Stimulated activated CD4-positive, alpha-beta T cell treated with anti-CD3 and anti-CD28 coated beads, Interleukin-1b, Interleukin-23, amount 100 ng/mL, for 48 hours (primary cell): ENCODE data around the gene NALCN.

ENCODE experiments used
- DNase-seq: peaks from one replicate; pipeline ENCODE4 v3.0.0-alpha.2; 2020

Gene NALCN

GRCh38 chr13:101111894-101112293 lies 304.4 kb downstream of the NALCN start:
- DNase-seq = no peak

- no peak for DNase-seq
These were observed 307.3 kb downstream of the NALCN start for GRCh38 chr13:101109005-101109404.

- no peak for DNase-seq
These were observed 317.4 kb downstream of the NALCN start for GRCh38 chr13:101098873-101099272.

DNA sequence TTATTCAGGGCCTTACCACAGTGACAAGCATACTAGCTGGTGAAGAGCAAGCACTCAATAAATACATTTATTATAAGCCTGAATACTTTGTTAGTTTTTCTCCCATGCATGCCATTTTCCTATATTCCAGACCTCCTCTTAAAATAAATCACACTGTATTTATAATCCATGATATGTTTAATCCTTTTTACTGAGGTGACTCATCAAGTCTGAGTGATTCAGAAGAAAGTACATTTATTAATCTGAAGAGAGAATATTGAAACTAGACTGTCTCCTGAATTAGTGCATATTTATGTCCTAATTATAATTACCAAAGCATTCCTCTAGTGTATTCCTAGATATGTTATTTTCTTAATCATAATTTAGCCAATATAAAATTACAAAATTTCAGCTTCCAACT lies 323.3 kb downstream of the NALCN start:
- DNase-seq = no peak

DNA sequence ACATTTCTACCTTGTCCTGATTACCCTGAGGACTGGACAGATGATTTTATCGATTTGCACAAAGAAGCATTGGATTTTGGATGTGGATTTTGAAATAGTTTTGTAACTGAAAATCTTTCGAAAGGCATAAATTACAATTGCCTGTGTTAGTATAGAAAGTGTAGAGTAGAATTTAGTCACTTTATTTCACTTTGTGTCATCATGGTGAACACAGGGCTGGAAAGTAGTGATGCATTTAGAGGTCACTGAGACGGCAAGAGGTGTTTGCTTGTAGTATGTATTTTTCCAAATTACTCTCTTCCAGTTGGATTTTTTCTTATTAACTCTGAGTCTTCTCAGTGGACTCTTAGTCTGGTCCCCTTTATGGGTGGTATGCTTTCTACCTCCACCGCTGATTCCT lies 326.0 kb downstream of the NALCN start:
- DNase-seq = no peak

DNA sequence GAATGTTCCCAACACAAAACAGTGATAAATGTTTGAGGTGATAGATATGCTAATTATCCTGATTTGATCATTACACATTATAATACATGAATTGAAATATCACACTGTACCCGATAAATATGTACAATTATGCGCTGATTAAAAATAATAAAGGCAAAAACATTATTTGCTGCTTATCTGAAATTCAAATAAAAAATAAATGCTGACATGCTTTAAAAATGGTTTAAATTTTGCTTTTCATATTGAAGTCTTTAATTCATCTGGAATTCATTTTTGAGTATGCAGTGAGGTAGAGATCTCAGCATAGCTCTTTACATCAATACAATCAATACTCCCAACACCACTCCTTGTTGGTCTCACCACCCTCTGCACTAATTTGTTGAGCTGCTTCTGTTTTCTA lies 330.8 kb downstream of the NALCN start:
- DNase-seq = no peak

GRCh38 chr13:101082441-101082840 lies 333.9 kb downstream of the NALCN start:
- DNase-seq = no peak

DNA sequence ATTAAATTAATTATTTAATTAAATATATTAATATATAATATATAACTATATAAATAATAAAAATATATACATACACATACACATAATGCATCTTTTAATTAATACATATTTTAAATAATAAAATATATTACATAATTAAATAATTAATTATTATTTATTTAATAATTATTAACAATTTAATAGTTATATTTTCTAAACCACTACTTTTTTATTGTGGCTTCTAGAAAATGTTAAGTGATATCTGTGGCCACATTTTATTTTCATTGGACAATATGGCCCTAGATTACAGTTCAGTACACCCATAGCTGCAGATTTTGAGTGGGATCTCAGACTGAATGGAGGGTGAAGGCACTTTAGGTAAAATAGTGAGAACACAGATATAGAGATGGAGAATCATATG lies 335.7 kb downstream of the NALCN start:
- DNase-seq = no peak

DNA sequence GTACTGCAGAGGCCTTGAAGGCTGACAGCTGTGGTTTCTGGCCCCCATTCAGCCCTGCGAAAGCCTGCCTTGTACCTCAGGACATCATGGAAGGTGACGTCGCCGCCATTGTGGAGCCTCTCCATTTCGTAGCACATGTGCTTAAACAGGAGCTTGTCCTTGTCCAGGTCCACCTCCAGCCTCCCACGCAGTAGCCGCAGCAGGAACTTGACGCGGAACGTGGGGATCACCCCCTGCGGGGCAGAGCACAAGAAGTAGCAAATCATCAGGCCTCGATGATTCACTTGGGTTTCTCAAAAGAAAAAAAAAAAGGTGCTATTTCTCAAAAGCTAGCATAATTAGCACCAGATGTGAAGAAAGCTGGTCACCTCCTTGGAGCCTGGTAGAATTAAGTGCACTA lies 351.0 kb downstream of the NALCN start:
- DNase-seq = no peak

GRCh38 chr13:101059793-101060192 lies 356.5 kb downstream of the NALCN start:
- DNase-seq = no peak

DNA sequence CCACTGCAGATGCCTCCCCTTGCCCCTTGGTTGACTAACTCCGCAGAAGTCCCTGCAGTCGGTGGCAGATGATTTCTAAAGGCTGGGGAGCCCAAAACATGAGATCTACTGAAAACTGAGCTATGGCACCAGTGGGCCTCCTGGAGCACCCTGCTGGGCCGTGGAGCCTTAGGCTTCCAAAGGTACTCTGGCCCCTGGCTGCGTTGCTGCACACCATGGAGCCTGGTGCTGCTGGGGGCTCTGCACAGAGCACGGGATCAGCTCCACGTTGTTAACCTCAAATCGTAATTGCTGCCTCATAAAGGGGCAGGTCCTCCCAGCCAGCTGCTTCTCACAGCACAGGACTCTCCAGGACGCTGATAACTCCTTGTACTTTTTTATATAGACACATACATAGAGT lies 357.5 kb downstream of the NALCN start:
- no peak for DNase-seq

DNA sequence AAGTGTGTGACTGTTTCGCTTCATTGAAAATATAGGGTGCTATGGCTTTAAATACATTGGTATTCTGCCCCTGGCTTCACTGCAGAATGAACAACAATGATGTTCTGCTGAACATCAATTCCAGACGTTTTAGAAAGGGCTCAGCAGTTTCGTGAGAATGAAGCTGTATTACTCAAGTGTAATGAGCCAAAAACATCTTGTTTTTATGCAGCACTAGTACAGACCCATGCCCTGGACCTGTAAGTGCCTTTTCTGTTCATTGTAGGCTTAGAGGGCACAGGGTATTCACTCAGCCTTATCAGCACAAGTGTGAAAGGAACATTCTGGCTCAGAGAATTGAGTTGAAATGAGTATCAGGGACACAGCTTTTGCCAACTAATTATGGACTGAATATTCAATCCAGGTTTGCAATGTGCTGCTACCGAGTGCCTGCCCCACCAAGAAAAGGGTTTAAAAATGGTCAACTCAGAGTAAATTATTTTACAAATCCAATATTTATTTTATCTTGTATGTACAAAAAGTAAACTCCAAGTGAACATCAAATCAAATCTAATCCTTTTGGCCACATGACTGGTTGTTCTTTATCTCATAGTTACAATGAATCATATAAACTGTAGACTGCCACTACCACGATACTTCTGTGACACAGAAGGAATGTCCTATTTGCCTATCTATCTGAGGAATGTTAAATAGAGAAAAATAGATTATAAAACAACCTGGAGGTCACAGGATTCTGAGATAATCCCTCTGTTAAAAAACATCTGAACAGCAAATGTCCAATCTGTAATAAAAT lies 362.8 kb downstream of the NALCN start:
- DNase-seq = no peak

GRCh38 chr13:101049166-101049850 lies 367.0 kb downstream of the NALCN start:
- DNase-seq = no peak

DNA sequence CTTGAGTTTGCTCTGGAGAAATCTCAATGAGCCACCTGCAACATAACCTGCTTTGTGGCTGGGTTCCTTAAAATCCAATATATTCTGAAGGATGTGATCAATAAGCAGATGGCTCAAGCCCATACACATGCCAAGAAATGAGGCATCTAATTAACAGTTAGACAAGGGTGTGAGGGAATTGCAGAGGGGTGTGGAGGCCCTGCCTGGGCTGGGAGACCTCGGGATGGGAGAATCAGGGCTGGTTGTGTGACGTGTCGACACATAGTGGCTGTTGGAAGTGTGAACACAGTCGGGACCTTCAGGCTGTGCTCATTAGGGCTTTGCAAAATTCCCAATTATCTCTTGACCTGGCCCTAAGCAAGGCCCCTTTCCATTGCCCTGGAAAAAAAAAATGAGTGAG lies 379.8 kb downstream of the NALCN start:
- no peak for DNase-seq

DNA sequence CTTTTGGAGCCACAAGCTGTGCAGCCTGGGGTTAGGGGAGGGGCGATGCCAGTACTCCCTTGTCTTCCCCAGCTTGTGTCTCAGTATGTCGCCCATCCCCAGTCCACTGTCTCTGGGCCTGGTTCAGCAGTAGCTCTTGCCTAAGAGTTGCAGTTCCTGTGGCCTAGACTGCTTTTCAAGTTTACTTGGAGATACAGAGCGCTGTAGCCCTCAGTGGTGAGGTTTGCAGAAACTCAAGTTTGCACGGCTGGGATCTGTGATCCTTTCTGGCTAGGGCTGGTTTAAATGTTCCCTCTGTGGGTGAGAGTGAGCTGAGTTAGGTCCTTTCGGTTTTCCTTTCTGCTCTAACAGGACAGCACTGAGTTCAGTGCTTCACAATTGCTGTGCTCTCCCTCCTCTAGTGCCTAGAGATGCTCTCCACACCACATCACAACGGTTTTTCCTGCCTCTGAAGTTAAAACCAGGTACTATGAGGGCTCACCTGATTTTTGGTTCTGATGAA lies 381.1 kb downstream of the NALCN start:
- no peak for DNase-seq

DNA sequence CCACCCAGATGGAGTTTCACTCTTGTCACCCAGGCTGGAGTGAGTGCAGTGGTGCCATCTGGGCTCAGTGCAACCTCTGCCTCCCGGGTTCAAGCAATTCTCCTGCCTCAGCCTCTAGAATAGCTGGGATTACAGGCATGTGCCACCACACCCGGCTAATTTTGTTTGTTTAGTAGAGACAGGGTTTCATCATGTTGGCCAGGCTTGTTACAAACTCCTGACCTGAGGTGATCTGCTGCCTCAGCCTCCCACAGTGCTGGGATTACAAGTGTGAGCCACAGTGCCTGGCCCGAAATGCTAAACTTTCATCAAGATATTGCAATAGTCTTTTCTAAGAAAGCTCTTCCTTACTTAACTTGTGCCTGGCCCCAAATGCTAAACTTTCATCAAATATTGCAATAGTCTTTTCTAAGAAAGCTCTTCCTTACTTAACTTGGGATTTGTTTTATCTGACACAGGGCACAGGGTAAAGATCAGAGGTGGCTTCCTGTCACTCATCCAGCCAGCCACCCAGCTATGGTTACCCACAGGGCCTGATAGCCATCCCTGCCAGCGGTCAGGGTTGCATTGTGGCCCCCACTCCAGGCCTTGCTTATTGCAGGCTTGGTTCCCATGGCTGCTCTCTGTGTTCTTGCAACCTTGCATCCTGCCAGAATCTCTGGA lies 389.4 kb downstream of the NALCN start:
- no peak for DNase-seq

DNA sequence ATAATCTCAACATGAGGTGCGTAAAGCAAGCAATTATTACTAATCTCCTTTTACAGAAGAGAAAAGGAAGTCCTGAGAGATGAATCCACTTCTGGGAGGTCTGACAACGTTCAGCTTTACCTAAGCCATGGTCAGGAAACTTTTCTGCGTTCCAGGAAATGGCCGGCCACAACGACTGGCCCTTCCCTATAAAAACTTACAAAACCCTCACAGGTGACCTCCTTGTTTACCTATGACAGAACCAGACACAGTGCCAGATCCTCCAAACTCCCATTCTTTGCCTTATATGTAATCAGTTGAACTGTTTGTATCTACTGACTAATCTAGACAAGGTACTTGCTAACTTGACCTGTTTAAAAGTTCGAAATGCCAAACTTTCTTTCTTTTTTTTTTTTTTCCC lies 390.0 kb downstream of the NALCN start:
- no peak for DNase-seq

DNA sequence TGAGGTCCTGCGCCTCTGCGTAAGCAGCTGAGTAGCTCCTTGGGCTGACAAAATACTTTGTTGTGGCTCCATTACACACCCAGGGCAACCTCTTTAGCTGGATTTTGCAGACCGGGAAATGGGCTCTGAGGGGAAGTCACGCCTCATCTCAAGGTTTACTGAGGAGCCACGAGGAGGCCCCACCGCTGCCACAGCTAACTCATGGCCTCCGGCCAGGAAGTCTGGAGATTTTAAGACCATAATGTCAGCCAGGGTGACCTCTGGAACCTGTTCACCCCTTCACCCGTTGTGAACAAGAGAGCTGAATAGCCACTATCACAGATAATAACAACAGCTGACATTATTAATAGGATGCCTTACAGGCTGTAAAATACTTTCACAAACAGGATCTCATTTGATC lies 390.4 kb downstream of the NALCN start:
- no peak for DNase-seq

DNA sequence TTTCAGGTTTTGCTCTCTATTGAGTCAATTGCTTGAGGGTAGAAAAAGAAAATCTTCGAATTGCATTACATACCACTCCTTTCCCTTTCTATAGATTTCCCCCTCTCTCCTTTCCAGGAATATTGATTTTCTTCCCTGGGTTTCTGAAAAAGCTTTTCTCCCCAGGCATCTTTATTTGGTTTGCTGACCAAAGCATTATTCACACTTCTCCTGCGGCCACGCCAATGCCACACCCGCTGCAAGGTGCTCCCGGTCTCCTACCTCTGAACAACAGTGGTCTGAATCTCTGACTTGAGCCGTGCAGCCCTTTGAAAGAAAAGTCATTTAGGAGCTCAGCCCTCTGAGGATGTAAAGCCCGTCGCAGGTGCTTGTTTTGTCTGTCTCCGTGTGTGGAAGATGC lies 390.8 kb downstream of the NALCN start:
- no peak for DNase-seq

DNA sequence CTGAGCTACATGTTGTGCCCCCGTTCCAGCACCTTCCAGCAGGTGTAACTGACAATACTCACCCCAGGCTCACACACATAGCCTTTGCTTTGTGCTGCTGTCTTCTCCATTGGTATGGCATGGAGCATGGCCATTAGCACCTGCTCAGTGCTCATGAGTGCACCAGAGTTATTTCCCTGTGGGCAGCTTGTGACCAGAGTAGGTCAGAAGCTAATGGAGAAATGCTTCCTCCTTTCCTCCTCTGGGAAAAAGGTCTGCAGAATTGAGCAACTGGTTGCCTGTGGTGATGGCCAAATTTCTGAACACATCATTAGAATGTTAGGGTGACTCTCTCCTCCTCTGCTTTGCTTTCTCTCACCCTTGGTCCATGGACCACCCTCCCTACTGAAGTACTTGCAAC lies 397.2 kb downstream of the NALCN start:
- no peak for DNase-seq

DNA sequence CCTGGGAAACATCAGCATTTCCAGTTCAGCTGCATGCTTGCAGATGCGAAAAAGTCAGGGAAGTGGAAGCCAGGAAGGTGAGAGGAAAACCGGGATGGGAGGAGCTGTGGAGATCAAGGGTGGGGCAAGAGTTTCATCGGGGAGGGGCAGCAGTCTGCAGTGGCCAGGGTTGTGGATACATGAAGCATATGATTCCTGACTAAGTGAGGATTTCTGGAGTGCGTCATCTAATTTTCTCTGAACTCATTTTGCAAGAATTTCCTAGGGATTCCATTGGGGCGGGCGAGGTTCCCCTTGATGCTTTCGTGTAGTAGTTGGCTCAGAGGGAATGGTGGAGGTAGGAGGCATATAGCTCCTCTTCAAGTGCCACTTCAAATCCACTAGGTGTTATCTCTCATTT lies 397.6 kb downstream of the NALCN start:
- no peak for DNase-seq

DNA sequence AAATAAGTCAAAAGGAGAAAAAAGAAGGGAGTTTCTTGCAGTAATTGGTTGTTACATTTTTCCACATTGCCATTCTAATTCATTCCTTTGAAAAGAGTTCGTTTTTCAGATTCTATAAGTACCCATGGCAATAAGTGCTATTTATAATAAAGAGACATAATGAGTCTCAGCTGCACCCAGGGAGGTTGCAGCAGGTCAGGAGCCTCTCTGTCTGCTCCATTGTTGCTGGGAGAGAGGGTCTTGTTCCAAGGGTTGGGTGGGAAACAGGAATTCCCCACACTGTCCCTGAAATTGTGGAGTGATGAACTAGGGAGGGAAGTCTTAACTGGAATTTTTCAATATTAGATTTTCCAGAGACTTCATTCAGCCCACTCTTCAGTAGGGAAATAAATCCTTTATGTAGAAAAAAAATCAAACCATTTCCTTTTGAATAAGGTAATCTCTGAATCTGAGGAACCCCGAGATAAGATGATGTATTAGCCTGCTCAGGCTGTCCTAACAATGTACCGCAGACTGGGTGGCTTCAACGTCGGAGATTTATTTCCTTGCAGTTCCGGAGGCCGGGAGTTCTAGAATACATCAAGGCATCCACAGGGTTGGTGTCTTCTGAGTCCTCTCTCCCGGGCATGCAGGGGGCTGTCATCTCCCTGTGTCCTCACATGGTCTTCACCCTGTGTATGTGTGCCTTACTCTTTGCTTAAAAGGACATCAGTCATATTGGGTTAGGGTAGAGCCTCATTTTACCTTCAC lies 399.0 kb downstream of the NALCN start:
- no peak for DNase-seq

DNA sequence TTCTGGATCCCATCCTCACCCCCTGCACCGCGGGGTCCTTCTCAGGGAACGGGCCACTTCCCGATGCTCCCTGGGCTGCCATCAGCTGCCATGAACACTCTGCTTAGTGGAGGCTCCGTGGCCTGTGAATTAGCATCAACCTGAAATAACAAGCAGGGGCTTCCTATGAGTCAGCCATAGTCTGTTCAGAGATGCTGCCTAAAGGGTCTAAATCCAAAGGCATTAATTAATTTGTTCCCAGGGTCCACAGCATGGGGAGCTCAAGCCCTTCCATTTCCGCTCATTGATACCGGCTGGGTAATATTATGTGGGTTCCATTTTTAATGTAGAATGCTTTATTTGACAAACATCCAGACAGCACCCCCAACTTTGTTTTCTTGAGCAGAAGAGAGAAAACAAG lies 399.8 kb downstream of the NALCN start:
- no peak for DNase-seq
